ENCODE measurements around the gene CA9.
A peak's percentile ranks its signal among the peaks of the same experiment; 100 is the strongest.
"Not testable (repeated sequence)": the region's sequence is repeated elsewhere in the genome, so short reads cannot be mapped to it uniquely, and the experiment has no call there.

The CA9 gene

DNA sequence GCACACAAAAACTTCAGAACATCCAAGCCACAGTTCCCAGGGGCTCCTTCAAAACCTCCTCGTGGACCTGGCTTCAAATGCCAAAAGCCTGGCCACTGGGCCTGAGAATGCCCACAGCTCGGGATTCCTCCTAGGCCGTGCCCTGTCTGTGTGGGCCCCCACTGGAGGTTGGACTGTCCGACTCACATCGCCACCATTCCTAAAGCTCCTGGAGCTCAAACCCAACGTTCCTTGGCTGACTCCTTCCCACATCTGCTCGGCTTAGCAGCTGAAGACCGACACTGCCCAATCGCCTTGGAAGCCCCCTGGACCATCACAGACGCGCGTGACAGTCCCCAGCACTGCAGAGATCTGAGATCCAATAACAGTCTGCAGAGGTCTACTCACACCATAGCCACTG is 30.7 kb upstream of the CA9 start:
- H3K27ac ChIP-seq (ENCODE audit: insufficient read depth in 1 of 2, low read depth in 1 of 2, low read length in 2 of 2, poor library complexity in 1 of 2, severe bottlenecking in 2 of 2), result no peak overlapping the region
- no peak overlapping the region for H3K4me3 ChIP-seq (ENCODE audit: control insufficient read depth in 1 of 7, extremely low read depth in 1 of 7, insufficient read depth in 4 of 7, low read depth in 2 of 7, low read length in 6 of 7)
- POLR2A ChIA-PET, result interaction anchor here (1.0 kb wide), 1 partner anchor 20 kb away, joined by 3 read pairs; no protein-coding TSS in a partner anchor
- H3K4me1 ChIP-seq (ENCODE audit: control extremely low read depth in 1 of 4, control insufficient read depth in 4 of 4, insufficient read depth in 4 of 4, low read length in 3 of 4), result peaks cover 0 to 57% (median 34%) of the 10 kb centered on the region in 4 experiments
- DNase-seq, result no peak
- CTCF ChIA-PET, result interaction anchor here (1.7 to 8.5 kb wide), 2 partner anchors 15 to 31 kb away, joined by 5 to 95 read pairs; no protein-coding TSS in a partner anchor
- 98% methylated on average over 8 of the region's 12 CpGs for WGBS (ENCODE audit: insufficient coverage)
- H3K9me3 ChIP-seq (ENCODE audit: control extremely low read depth in 1 of 5, control insufficient read depth in 4 of 5, insufficient read depth in 2 of 5, low read depth in 1 of 5, low read length in 4 of 5), result peaks cover 0 to 2% (median 0%) of the 10 kb centered on the region in 5 experiments
- H3K36me3 ChIP-seq (ENCODE audit: control insufficient read depth in 4 of 4, insufficient read depth in 4 of 4, low read length in 3 of 4), result no peaks in the 10 kb centered on the region
- no peaks in the 10 kb centered on the region for H3K27me3 ChIP-seq (replicated peaks in 2 of 5; ENCODE audit: control insufficient read depth in 4 of 5, insufficient read depth in 5 of 5, low read length in 4 of 5)

DNA sequence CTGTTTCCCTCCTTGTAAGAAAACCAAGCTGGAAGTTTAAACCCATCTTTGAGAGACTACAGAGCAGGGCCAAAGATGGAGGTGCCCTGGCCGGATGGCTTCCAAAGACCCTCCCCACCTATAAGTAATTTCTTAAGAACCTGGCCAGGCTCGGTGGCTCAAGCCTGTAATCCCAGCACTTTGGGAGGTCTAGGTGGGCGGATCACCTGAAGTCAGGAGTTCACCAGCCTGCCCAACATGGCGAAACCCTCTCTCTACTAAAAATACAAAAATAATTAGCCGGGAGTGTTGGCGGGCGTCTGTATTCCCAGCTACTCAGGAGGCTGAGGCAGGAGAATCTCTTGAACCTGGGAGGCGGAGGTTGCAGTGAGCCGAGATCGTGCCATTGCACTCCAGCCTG is 28.0 kb upstream of the CA9 start:
- 27% methylated on average over 5 of the region's 10 CpGs for WGBS (ENCODE audit: insufficient coverage)
- not testable (repeated sequence) for H3K9me3 ChIP-seq (ENCODE audit: control extremely low read depth in 1 of 5, control insufficient read depth in 4 of 5, insufficient read depth in 2 of 5, low read depth in 1 of 5, low read length in 4 of 5); DNase-seq; H3K27me3 ChIP-seq (replicated peaks in 2 of 5; ENCODE audit: control insufficient read depth in 4 of 5, insufficient read depth in 5 of 5, low read length in 4 of 5); H3K36me3 ChIP-seq (ENCODE audit: control insufficient read depth in 4 of 4, insufficient read depth in 4 of 4, low read length in 3 of 4)
- H3K27ac ChIP-seq (ENCODE audit: insufficient read depth in 1 of 2, low read depth in 1 of 2, low read length in 2 of 2, poor library complexity in 1 of 2, severe bottlenecking in 2 of 2), result peak overlapping the region; percentile 83 to 87
- ChIA-PET POLR2A (interaction anchor here (0.8 to 2.7 kb wide), 2 partner anchors 12 to 86 kb away, joined by 3 to 14 read pairs; partner anchors contain the start of genes CCDC107, CREB3, RMRP and TLN1), CTCF (interaction anchor here (0.7 to 8.5 kb wide), 12 partner anchors 8 to 273 kb away, joined by 3 to 117 read pairs (median 5); partner anchors contain the start of genes ARHGEF39, CCDC107 and RMRP)
- H3K4me3 ChIP-seq (ENCODE audit: control insufficient read depth in 1 of 7, extremely low read depth in 1 of 7, insufficient read depth in 4 of 7, low read depth in 2 of 7, low read length in 6 of 7), result peak overlapping the region; percentile 46 to 91 (median 84)
- H3K4me1 ChIP-seq (ENCODE audit: control extremely low read depth in 1 of 4, control insufficient read depth in 4 of 4, insufficient read depth in 4 of 4, low read length in 3 of 4), result peaks cover 0 to 65% (median 36%) of the 10 kb centered on the region in 4 experiments

DNA sequence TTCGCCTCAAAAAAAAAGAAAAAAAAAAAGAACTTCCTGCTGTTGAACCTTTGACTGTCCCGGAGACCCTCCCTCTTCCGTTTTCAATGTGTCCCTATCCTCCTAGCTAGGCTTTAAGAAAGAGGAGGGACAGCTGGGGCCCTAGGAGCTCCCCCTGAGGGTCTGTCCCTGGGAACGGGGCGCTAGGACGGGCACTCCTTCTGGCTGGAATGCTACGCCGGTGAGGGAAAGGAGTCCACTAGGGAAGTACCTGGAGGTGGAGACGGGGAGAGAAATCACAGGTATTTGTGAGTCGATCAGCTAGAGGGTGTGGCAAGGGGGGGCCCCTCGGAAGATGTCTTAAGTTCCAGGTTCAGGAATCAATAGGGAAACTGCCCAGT is 27.6 kb upstream of the CA9 start:
- no peaks in the 10 kb centered on the region for H3K9me3 ChIP-seq (ENCODE audit: control extremely low read depth in 1 of 5, control insufficient read depth in 4 of 5, insufficient read depth in 2 of 5, low read depth in 1 of 5, low read length in 4 of 5)
- peak in 2 of 3 donors; percentile 43 to 45 for DNase-seq
- no peaks in the 10 kb centered on the region for H3K36me3 ChIP-seq (ENCODE audit: control insufficient read depth in 4 of 4, insufficient read depth in 4 of 4, low read length in 3 of 4)
- H3K4me1 ChIP-seq (ENCODE audit: control extremely low read depth in 1 of 4, control insufficient read depth in 4 of 4, insufficient read depth in 4 of 4, low read length in 3 of 4), result peaks cover 0 to 66% (median 36%) of the 10 kb centered on the region in 4 experiments
- H3K4me3 ChIP-seq (ENCODE audit: control insufficient read depth in 1 of 7, extremely low read depth in 1 of 7, insufficient read depth in 4 of 7, low read depth in 2 of 7, low read length in 6 of 7), result peak overlapping the region; percentile 46 to 91 (median 84)
- POLR2A ChIA-PET, result interaction anchor here (0.8 to 2.7 kb wide), 2 partner anchors 11 to 86 kb away, joined by 3 to 14 read pairs; partner anchors contain the start of genes CCDC107, CREB3, RMRP and TLN1
- CTCF ChIA-PET, result interaction anchor here (0.6 to 8.5 kb wide), 14 partner anchors 7 to 272 kb away, joined by 3 to 117 read pairs (median 6); partner anchors contain the start of genes ARHGEF39, CCDC107 and RMRP
- H3K27ac ChIP-seq (ENCODE audit: insufficient read depth in 1 of 2, low read depth in 1 of 2, low read length in 2 of 2, poor library complexity in 1 of 2, severe bottlenecking in 2 of 2), result peak overlapping the region; percentile 83 to 87
- 0% methylated on average over 8 of the region's 11 CpGs for WGBS (ENCODE audit: insufficient coverage)
- H3K27me3 ChIP-seq (replicated peaks in 2 of 5; ENCODE audit: control insufficient read depth in 4 of 5, insufficient read depth in 5 of 5, low read length in 4 of 5), result no peaks in the 10 kb centered on the region

DNA sequence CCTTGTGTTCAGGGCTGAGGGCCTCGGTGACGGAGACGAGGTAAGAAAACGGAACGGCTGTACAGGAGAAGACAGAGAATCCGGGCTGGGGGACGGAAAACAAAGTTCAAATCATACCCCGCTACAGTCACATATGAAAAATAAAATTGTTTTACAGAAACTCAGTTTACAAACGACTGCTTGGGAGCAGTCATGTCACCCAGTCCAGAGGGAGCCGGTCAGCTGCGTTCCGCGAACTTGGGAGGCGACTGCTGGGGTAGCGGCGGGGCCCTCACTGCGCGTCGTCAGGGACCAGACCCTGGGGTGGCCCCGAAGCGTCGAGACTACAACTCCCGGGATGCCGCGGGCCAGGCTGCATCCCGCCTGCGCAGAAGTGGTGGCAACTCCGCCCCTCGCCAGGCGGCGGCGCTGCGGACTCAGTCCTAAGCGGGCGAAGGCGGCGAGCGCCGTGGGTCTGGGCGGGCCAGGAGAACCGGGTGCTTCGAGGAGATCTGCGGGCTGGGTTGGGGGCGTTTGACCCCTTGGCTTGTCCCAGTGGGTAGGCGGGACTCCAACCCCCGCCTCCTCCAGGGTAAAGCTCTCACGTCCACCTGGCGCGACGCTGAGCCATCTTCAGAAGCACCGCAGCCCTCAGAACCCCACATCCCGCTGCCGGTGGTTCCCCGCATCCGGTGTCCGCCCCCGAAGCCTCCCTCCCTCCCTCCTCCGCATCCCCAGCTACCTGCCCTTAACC is 27.0 kb upstream of the CA9 start:
- Histone ChIP-seq H3K9me3 (ENCODE audit: control extremely low read depth in 1 of 5, control insufficient read depth in 4 of 5, insufficient read depth in 2 of 5, low read depth in 1 of 5, low read length in 4 of 5) (no peaks in the 10 kb centered on the region), H3K4me1 (ENCODE audit: control extremely low read depth in 1 of 4, control insufficient read depth in 4 of 4, insufficient read depth in 4 of 4, low read length in 3 of 4) (peaks cover 0 to 61% (median 34%) of the 10 kb centered on the region in 4 experiments), H3K27ac (ENCODE audit: insufficient read depth in 1 of 2, low read depth in 1 of 2, low read length in 2 of 2, poor library complexity in 1 of 2, severe bottlenecking in 2 of 2) (peak overlapping the region; percentile 83 to 87), H3K4me3 (ENCODE audit: control insufficient read depth in 1 of 7, extremely low read depth in 1 of 7, insufficient read depth in 4 of 7, low read depth in 2 of 7, low read length in 6 of 7) (peak overlapping the region; percentile 46 to 91 (median 84)), H3K36me3 (ENCODE audit: control insufficient read depth in 4 of 4, insufficient read depth in 4 of 4, low read length in 3 of 4) (no peaks in the 10 kb centered on the region), H3K27me3 (replicated peaks in 2 of 5; ENCODE audit: control insufficient read depth in 4 of 5, insufficient read depth in 5 of 5, low read length in 4 of 5) (no peaks in the 10 kb centered on the region)
- under 1% methylated on average over 52 of the region's 58 CpGs for WGBS (ENCODE audit: insufficient coverage)
- DNase-seq, result peak; percentile 91 to 94 (median 94)
- ChIA-PET CTCF (interaction anchor here (0.6 to 8.5 kb wide), 23 partner anchors 11 to 167 kb away, joined by 3 to 117 read pairs (median 6); partner anchors contain the start of genes ARHGEF39, CCDC107, GBA2 and RGP1), POLR2A (interaction anchor here (0.6 to 2.7 kb wide), 3 partner anchors 11 to 663 kb away, joined by 3 to 14 read pairs (median 3); partner anchors contain the start of genes CCDC107, CREB3, RMRP and TLN1)

DNA sequence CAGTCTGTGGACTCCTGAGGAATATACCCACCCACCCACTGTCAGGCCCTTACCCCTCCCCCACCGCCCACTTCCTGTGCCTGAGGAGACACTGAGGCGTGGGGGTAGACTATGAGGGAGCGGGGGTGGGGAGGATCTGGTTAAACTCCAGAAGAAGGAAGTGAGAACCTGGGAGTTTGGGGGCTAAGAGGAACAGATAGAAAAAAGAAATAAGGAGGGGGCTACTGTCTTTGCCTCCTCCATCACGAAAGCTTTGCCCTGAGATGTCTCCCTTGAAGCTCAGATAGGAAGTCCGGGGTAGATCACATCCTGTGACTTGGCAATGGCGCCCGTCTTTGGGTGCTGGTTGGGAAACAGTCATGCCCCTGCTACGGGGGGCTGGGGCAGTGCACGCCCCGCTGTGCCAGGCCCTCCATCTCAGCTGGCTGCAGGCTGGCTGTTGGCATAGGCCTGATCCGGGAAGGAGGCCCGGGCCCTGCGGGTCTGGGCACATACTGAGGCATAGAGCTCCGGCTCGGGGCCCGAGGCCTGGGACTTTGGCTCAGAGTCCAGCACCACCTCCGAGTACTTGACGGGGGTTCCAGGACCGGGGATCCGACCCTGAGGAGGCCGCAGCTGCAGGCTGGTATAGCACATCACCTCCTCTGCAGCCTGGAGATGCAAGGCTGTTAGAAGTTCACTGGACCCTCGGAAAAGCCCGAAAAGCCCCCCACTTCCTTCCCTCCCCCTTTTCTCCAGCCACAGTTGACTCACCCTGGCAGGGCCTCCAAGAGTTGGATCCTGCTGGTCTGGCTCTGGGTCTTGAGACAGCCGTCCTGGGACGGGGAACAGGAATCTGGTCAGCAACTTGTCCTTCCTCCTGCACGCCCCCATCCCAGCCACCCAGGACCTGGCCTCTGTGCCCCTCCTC is 24.0 kb upstream of the CA9 start:
- H3K4me1 ChIP-seq (ENCODE audit: control extremely low read depth in 1 of 4, control insufficient read depth in 4 of 4, insufficient read depth in 4 of 4, low read length in 3 of 4), result peaks cover 0 to 56% (median 34%) of the 10 kb centered on the region in 4 experiments
- WGBS (ENCODE audit: insufficient coverage), result 86% methylated on average over 23 of the region's 26 CpGs
- ChIA-PET CTCF (interaction anchor here (1.1 to 8.5 kb wide), 4 partner anchors 11 to 46 kb away, joined by 4 to 117 read pairs (median 50); partner anchors contain the start of genes ARHGEF39, CCDC107 and RMRP), POLR2A (interaction anchor here (0.9 kb wide), 1 partner anchor 25 kb away, joined by 3 read pairs; no protein-coding TSS in a partner anchor)
- H3K9me3 ChIP-seq (ENCODE audit: control extremely low read depth in 1 of 5, control insufficient read depth in 4 of 5, insufficient read depth in 2 of 5, low read depth in 1 of 5, low read length in 4 of 5), result no peaks in the 10 kb centered on the region
- H3K27ac ChIP-seq (ENCODE audit: insufficient read depth in 1 of 2, low read depth in 1 of 2, low read length in 2 of 2, poor library complexity in 1 of 2, severe bottlenecking in 2 of 2), result peak overlapping the region in 1 of 2 experiments; percentile 32
- H3K27me3 ChIP-seq (replicated peaks in 2 of 5; ENCODE audit: control insufficient read depth in 4 of 5, insufficient read depth in 5 of 5, low read length in 4 of 5), result no peaks in the 10 kb centered on the region
- DNase-seq, result peak in 2 of 3 donors; percentile 22 to 25
- H3K36me3 ChIP-seq (ENCODE audit: control insufficient read depth in 4 of 4, insufficient read depth in 4 of 4, low read length in 3 of 4), result no peaks in the 10 kb centered on the region
- H3K4me3 ChIP-seq (ENCODE audit: control insufficient read depth in 1 of 7, extremely low read depth in 1 of 7, insufficient read depth in 4 of 7, low read depth in 2 of 7, low read length in 6 of 7), result peak overlapping the region in 1 of 7 experiments; percentile 19

DNA sequence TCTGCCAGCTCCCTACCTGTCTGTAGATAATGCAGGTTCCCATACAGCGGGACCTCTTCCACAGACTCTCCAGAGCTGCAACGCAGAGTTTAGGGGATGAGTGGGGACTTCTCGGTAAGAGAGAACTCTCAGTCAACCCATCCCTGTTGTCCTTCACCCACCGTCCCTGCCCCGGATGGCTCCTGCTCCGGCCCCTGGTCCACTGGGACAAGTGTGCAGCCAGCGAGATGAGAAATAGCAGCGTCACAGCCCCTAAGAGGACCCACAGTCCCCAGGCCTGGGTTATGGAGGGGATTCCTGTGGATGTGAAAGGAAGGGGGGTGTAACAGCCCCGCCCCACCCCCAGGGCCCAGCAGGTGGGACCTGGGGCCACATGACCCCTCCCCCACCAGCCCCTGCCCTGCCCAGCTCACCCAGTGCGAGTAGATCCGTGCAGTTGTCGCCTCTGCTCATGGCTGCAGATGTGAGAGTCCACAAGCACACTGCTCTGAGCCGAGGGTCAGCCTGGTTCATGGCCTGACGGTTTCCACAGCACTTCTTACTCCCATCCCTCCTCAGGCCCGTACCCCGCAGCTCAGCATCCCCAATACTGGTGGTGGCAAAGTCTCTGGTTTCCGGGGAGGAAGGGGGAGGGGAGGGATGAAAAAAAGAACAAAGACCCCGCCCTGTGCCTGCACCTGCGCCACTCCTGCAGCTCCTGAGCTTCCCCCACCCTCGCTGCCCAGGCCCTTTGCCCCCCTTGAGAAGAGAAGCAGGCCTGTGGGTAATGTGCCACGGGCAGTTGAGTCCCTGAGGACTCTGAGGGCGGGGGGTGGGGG is 23.2 kb upstream of the CA9 start, which contains the start of gene SIT1:
SIT1 (minus strand) TSS at position 591 of the 818 bp plus-strand sequence; CDS start at position 513, 78 bp downstream.
- Histone ChIP-seq H3K27me3 (replicated peaks in 2 of 5; ENCODE audit: control insufficient read depth in 4 of 5, insufficient read depth in 5 of 5, low read length in 4 of 5) (no peaks in the 10 kb centered on the region), H3K36me3 (ENCODE audit: control insufficient read depth in 4 of 4, insufficient read depth in 4 of 4, low read length in 3 of 4) (no peaks in the 10 kb centered on the region), H3K9me3 (ENCODE audit: control extremely low read depth in 1 of 5, control insufficient read depth in 4 of 5, insufficient read depth in 2 of 5, low read depth in 1 of 5, low read length in 4 of 5) (no peaks in the 10 kb centered on the region), H3K27ac (ENCODE audit: insufficient read depth in 1 of 2, low read depth in 1 of 2, low read length in 2 of 2, poor library complexity in 1 of 2, severe bottlenecking in 2 of 2) (peak within 1 kb of the TSS in 1 of 2 experiments; percentile 32), H3K4me1 (ENCODE audit: control extremely low read depth in 1 of 4, control insufficient read depth in 4 of 4, insufficient read depth in 4 of 4, low read length in 3 of 4) (peaks cover 0 to 55% (median 32%) of the 10 kb centered on the region in 4 experiments), H3K4me3 (ENCODE audit: control insufficient read depth in 1 of 7, extremely low read depth in 1 of 7, insufficient read depth in 4 of 7, low read depth in 2 of 7, low read length in 6 of 7) (peak within 1 kb of the TSS in 1 of 7 experiments; percentile 19)
- CTCF ChIA-PET, result interaction anchor here (1.1 to 8.5 kb wide), 4 partner anchors 10 to 45 kb away, joined by 4 to 117 read pairs (median 50); partner anchors contain the start of genes ARHGEF39, CCDC107 and RMRP
- 85% methylated on average over 9 of the region's 22 CpGs for WGBS (ENCODE audit: insufficient coverage)
- POLR2A ChIA-PET, result no interaction called here
- no peak for DNase-seq
